Measurements from ENCODE around the gene LHX4. TPM values are rescaled to one million over a fixed set of nuclear protein-coding genes. Genes with fewer than 3 reads are reported as not detected.

Gene LHX4
- total and polyA plus RNA-seq, 10 of the 15 experiments (the other 5 are each of a cell fraction or from before 2014, with no cell fraction given) = 0.05 to 0.80 (median 0.32) TPM; not detected in 6

DNA sequence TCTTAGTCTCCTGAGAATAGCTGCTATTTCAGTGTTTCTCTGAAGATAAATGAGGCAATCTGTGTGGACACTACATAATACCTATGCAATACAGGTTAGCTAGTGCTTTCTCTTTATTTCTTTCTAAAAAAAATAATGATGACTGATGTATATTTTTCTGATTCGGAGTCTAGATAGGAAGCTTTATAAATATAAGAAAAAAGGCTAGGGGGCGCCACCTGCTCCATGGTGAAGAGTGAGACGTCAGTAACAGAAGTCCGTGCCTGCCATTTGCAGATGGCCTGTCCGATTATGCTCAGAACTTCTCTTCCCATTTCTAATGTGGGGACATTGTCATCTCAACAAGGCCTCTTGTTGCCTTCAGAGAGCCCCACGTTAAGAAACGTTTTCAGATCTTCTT lies 49.0 kb upstream of the LHX4 start:
- Histone ChIP-seq H3K9me3 (replicated peaks; ENCODE audit: control insufficient read depth, insufficient read depth, low read length) (no peaks in the 10 kb centered on the region), H3K27ac (ENCODE audit: control insufficient read depth, insufficient read depth) (no peak overlapping the region), H3K4me1 (ENCODE audit: control insufficient read depth, insufficient read depth, low read length) (no peaks in the 10 kb centered on the region), H3K79me2 (ENCODE audit: control insufficient read depth, insufficient read depth, low read length) (no peaks in the 10 kb centered on the region), H2AFZ (ENCODE audit: control insufficient read depth, low read depth, low read length) (no peak overlapping the region), H3K9ac (ENCODE audit: control insufficient read depth, insufficient read depth, low read length) (no peak overlapping the region), H3K36me3 (ENCODE audit: control insufficient read depth in 2 of 2, insufficient read depth in 2 of 2, low read length in 1 of 2) (peaks cover 0 to 3% of the 10 kb centered on the region in 2 experiments; a peak in 2 of 4 replicates), H4K20me1 (ENCODE audit: control insufficient read depth, insufficient read depth) (no peaks in the 10 kb centered on the region), H3K27me3 (replicated peaks in 1 of 2; ENCODE audit: control insufficient read depth in 2 of 2, insufficient read depth in 2 of 2, low read length in 1 of 2) (no peaks in the 10 kb centered on the region), H3K4me3 (no peak overlapping the region), H3K4me2 (ENCODE audit: control insufficient read depth, insufficient read depth) (no peak overlapping the region)
- no TSS peak for BruUV-seq (replicated peaks)
- TF ChIP-seq, protein P1, sequence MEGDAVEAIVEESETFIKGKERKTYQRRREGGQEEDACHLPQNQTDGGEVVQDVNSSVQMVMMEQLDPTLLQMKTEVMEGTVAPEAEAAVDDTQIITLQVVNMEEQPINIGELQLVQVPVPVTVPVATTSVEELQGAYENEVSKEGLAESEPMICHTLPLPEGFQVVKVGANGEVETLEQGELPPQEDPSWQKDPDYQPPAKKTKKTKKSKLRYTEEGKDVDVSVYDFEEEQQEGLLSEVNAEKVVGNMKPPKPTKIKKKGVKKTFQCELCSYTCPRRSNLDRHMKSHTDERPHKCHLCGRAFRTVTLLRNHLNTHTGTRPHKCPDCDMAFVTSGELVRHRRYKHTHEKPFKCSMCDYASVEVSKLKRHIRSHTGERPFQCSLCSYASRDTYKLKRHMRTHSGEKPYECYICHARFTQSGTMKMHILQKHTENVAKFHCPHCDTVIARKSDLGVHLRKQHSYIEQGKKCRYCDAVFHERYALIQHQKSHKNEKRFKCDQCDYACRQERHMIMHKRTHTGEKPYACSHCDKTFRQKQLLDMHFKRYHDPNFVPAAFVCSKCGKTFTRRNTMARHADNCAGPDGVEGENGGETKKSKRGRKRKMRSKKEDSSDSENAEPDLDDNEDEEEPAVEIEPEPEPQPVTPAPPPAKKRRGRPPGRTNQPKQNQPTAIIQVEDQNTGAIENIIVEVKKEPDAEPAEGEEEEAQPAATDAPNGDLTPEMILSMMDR (IDR thresholded peaks at IDR 0.05 in 2 of 3, conservative IDR thresholded peaks at IDR 0.05 in 1 of 3; ENCODE audit: control insufficient read depth in 2 of 3, extremely low read depth in 1 of 3, insufficient read depth in 1 of 3, low read depth in 3 of 3, low read length in 3 of 3) = no peak; a peak in 1 of 6 replicates
- TF ChIP-seq ZNF384 (IDR thresholded peaks at IDR 0.05; ENCODE audit: borderline replicate concordance, low read depth, low read length) (no peak), RCOR1 (conservative IDR thresholded peaks at IDR 0.05; ENCODE audit: low read depth, low read length) (no peak), POU2F2 (IDR thresholded peaks at IDR 0.05; ENCODE audit: borderline replicate concordance, low read depth, low read length) (no peak), SP1 (IDR thresholded peaks at IDR 0.05; ENCODE audit: low read depth, low read length) (no peak), IKZF1 (conservative IDR thresholded peaks at IDR 0.05) (no peak), CHD1 (IDR thresholded peaks at IDR 0.05; ENCODE audit: low read depth, low read length) (no peak), ZBED1 (IDR thresholded peaks at IDR 0.05; ENCODE audit: borderline replicate concordance) (no peak), ZNF24 (IDR thresholded peaks at IDR 0.05) (no peak), SREBF2 (IDR thresholded peaks at IDR 0.05; ENCODE audit: low read length) (no peak), MTA3 (IDR thresholded peaks at IDR 0.05; ENCODE audit: borderline replicate concordance, low read length) (no peak), DPF2 (IDR thresholded peaks at IDR 0.05) (no peak)
- TF ChIP-seq, protein P2, sequence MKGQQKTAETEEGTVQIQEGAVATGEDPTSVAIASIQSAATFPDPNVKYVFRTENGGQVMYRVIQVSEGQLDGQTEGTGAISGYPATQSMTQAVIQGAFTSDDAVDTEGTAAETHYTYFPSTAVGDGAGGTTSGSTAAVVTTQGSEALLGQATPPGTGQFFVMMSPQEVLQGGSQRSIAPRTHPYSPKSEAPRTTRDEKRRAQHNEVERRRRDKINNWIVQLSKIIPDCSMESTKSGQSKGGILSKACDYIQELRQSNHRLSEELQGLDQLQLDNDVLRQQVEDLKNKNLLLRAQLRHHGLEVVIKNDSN (IDR thresholded peaks at IDR 0.05; ENCODE audit: borderline replicate concordance, extremely low read length, insufficient read depth, low read depth, low read length) = no peak
- TF ChIP-seq, protein P3, sequence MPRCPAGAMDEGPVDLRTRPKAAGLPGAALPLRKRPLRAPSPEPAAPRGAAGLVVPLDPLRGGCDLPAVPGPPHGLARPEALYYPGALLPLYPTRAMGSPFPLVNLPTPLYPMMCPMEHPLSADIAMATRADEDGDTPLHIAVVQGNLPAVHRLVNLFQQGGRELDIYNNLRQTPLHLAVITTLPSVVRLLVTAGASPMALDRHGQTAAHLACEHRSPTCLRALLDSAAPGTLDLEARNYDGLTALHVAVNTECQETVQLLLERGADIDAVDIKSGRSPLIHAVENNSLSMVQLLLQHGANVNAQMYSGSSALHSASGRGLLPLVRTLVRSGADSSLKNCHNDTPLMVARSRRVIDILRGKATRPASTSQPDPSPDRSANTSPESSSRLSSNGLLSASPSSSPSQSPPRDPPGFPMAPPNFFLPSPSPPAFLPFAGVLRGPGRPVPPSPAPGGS (IDR thresholded peaks at IDR 0.05; ENCODE audit: borderline replicate concordance, insufficient read depth, low read depth, low read length, poor library complexity, severe bottlenecking) = no peak
- WGBS (ENCODE audit: insufficient coverage, insufficient replicate concordance, low lambda C conversion rate, missing lambda C conversion rate) = 78% methylated on average over 7 of the region's 7 CpGs
- no peak for FAIRE-seq
- CTCF ChIA-PET = interaction anchor here (0.7 to 4.2 kb wide), 19 partner anchors 8 to 476 kb away, joined by 3 to 91 read pairs (median 4); no protein-coding TSS in a partner anchor
- intact Hi-C loops (cut with micrococcal nuclease; ENCODE audit: unreplicated experiment) (no loop called here), in situ Hi-C loops (cut with MboI) (no loop called here)
- POLR2A ChIA-PET = no interaction called here
- RAD21 ChIA-PET (ENCODE audit: unreplicated experiment) = interaction anchor here (3.2 kb wide), 1 partner anchor 474 kb away, joined by 20 read pairs; no protein-coding TSS in a partner anchor
- ATAC-seq = no peak
- DNase-seq (ENCODE audit: low read depth, low spot score) = no peak
- SMC1A ChIA-PET (ENCODE audit: uncharacterized antibody, unreplicated experiment) = interaction anchor here (1.6 kb wide), 1 partner anchor 11 kb away, joined by 3 read pairs; no protein-coding TSS in a partner anchor
